ENCODE measurements around the gene SLC48A1. TPM values are rescaled to one million over a fixed set of nuclear protein-coding genes. Genes with fewer than 3 reads are reported as not detected.

The SLC48A1 gene
- polyA plus RNA-seq, 1 donor from 2014 or later: 8.0 TPM

- no peaks in the 10 kb centered on the region for H3K9me3 ChIP-seq (ENCODE audit: low read length)
- H3K36me3 ChIP-seq (ENCODE audit: insufficient read depth, low read length): no peaks in the 10 kb centered on the region
- H2AFZ ChIP-seq (ENCODE audit: low read depth, low read length): no peak overlapping the region
- no peaks in the 10 kb centered on the region for H3K79me2 ChIP-seq (replicated peaks; ENCODE audit: insufficient read depth, low read length)
- no peak overlapping the region for H3K27ac ChIP-seq (ENCODE audit: low read length)
- H3K9ac ChIP-seq (ENCODE audit: low read length): no peak overlapping the region
- no peak overlapping the region for H3K4me2 ChIP-seq (ENCODE audit: low read length)
- no peak overlapping the region for H3K4me3 ChIP-seq (ENCODE audit: low read length)
- H3K27me3 ChIP-seq (ENCODE audit: insufficient read depth, low read depth, low read length): no peaks in the 10 kb centered on the region
- H3F3A ChIP-seq (ENCODE audit: insufficient read depth, low read length, poor library complexity, severe bottlenecking): no peaks in the 10 kb centered on the region
- H3K9me2 ChIP-seq (ENCODE audit: insufficient read depth, low read length): no peaks in the 10 kb centered on the region
- no peaks in the 10 kb centered on the region for H4K20me1 ChIP-seq (ENCODE audit: insufficient read depth)
- TF ChIP-seq EP300 (conservative IDR thresholded peaks at IDR 0.05; ENCODE audit: poor library complexity, severe bottlenecking) (no peak), TAF1 (IDR thresholded peaks at IDR 0.05; ENCODE audit: low read depth) (no peak), RAD21 (conservative IDR thresholded peaks at IDR 0.05) (no peak), MXI1 (conservative IDR thresholded peaks at IDR 0.05; ENCODE audit: poor library complexity, severe bottlenecking) (no peak), SMC3 (conservative IDR thresholded peaks at IDR 0.05; ENCODE audit: poor library complexity) (no peak), CTCF (IDR thresholded peaks at IDR 0.05; ENCODE audit: poor library complexity, severe bottlenecking) (no peak), POLR2AphosphoS5 (IDR thresholded peaks at IDR 0.05) (no peak), EZH2 (IDR thresholded peaks at IDR 0.05; ENCODE audit: borderline replicate concordance, insufficient read depth, low read length, poor library complexity, severe bottlenecking) (no peak), REST (IDR thresholded peaks at IDR 0.05; ENCODE audit: borderline replicate concordance) (no peak)
Observed at GRCh38 chr12:47748507-47748828, 24.6 kb upstream of the SLC48A1 start.

GRCh38 chr12:47748899-47749298, 24.1 kb upstream of the SLC48A1 start:
- Histone ChIP-seq H3K36me3 (ENCODE audit: insufficient read depth, low read length) (no peaks in the 10 kb centered on the region), H3K27me3 (ENCODE audit: insufficient read depth, low read depth, low read length) (no peaks in the 10 kb centered on the region), H3K27ac (ENCODE audit: low read length) (no peak overlapping the region), H3K9me3 (ENCODE audit: low read length) (no peaks in the 10 kb centered on the region), H4K20me1 (ENCODE audit: insufficient read depth) (no peaks in the 10 kb centered on the region), H3F3A (ENCODE audit: insufficient read depth, low read length, poor library complexity, severe bottlenecking) (no peaks in the 10 kb centered on the region), H3K79me2 (replicated peaks; ENCODE audit: insufficient read depth, low read length) (no peaks in the 10 kb centered on the region), H3K9ac (ENCODE audit: low read length) (no peak overlapping the region), H2AFZ (ENCODE audit: low read depth, low read length) (no peak overlapping the region), H3K4me3 (ENCODE audit: low read length) (no peak overlapping the region), H3K4me2 (ENCODE audit: low read length) (no peak overlapping the region), H3K9me2 (ENCODE audit: insufficient read depth, low read length) (no peaks in the 10 kb centered on the region)
- TF ChIP-seq POLR2AphosphoS5 (IDR thresholded peaks at IDR 0.05) (no peak), EP300 (conservative IDR thresholded peaks at IDR 0.05; ENCODE audit: poor library complexity, severe bottlenecking) (no peak), RAD21 (conservative IDR thresholded peaks at IDR 0.05) (no peak), CTCF (IDR thresholded peaks at IDR 0.05; ENCODE audit: poor library complexity, severe bottlenecking) (no peak), EZH2 (IDR thresholded peaks at IDR 0.05; ENCODE audit: borderline replicate concordance, insufficient read depth, low read length, poor library complexity, severe bottlenecking) (no peak), MXI1 (conservative IDR thresholded peaks at IDR 0.05; ENCODE audit: poor library complexity, severe bottlenecking) (no peak), TAF1 (IDR thresholded peaks at IDR 0.05; ENCODE audit: low read depth) (no peak), REST (IDR thresholded peaks at IDR 0.05; ENCODE audit: borderline replicate concordance) (no peak), SMC3 (conservative IDR thresholded peaks at IDR 0.05; ENCODE audit: poor library complexity) (no peak)
